Endodermal cell (in vitro differentiated cells): ENCODE results near the gene HNRNPM. TPM values are rescaled to one million over a fixed set of nuclear protein-coding genes. Genes with fewer than 3 reads are reported as not detected.

Experiments
- DNase-seq: peaks from one replicate; pipeline ENCODE4 v3.0.0-alpha.2; 2017
- H3K27ac ChIP-seq: 2 replicates; pipeline ENCODE4 v1.5.1; 2013; ENCODE audit warnings: mild to moderate bottlenecking, low read depth, low read length, moderate library complexity
- H3K27me3 ChIP-seq: 2 replicates; pipeline ENCODE4 v1.6.1; 2013; ENCODE audit warnings: mild to moderate bottlenecking, low read length, moderate library complexity; ENCODE audit not compliant: insufficient read depth, control insufficient read depth, poor library complexity, severe bottlenecking
- H3K36me3 ChIP-seq: 2 replicates; pipeline ENCODE4 v1.7.0; 2013; ENCODE audit warnings: mild to moderate bottlenecking, low read length, moderate library complexity; ENCODE audit not compliant: control insufficient read depth, insufficient read depth
- H3K4me1 ChIP-seq: one replicate; pipeline ENCODE4 v1.7.0; 2013; ENCODE audit warnings: low read length; ENCODE audit not compliant: control insufficient read depth, insufficient read depth
- H3K4me3 ChIP-seq: 2 replicates; pipeline ENCODE4 v1.5.1; 2013; ENCODE audit warnings: mild to moderate bottlenecking, low read length, moderate library complexity
- H3K9ac ChIP-seq: 2 replicates; pipeline ENCODE4 v1.6.1; 2013; ENCODE audit warnings: mild to moderate bottlenecking, low read length, moderate library complexity; ENCODE audit not compliant: poor library complexity, severe bottlenecking; ENCODE audit errors: extremely low read depth
- H3K9me3 ChIP-seq: 2 replicates; pipeline ENCODE4 v1.6.1; 2013; ENCODE audit warnings: mild to moderate bottlenecking, low read length, moderate library complexity; ENCODE audit not compliant: control insufficient read depth
- H3K27ac Mint-ChIP-seq: 2 replicates; pipeline ENCODE4 v1.8.0; 2020; ENCODE audit warnings: mixed read lengths
- H3K27me3 Mint-ChIP-seq: 2 replicates; pipeline ENCODE4 v1.8.0; 2021; ENCODE audit warnings: mild to moderate bottlenecking, mixed read lengths; ENCODE audit not compliant: insufficient read depth
- H3K36me3 Mint-ChIP-seq: 2 replicates; pipeline ENCODE4 v1.8.0; 2020; ENCODE audit warnings: low read depth, mixed read lengths
- H3K4me1 Mint-ChIP-seq: 2 replicates; pipeline ENCODE4 v1.8.0; 2020; ENCODE audit warnings: mixed read lengths
- H3K4me3 Mint-ChIP-seq: 2 replicates; pipeline ENCODE4 v1.8.0; 2020; ENCODE audit warnings: mild to moderate bottlenecking, moderate library complexity, mixed read lengths
- H3K9me3 Mint-ChIP-seq: 2 replicates; pipeline ENCODE4 v1.8.0; 2020; ENCODE audit warnings: mild to moderate bottlenecking, mixed read lengths
- WGBS, 2 experiments: methylation state at CpG; one replicate each; pipeline versions ENCODE4 v1.1.5 to v1.1.7; 2013; ENCODE audit warnings: missing lambda C conversion rate in 2 of 2, mixed read lengths in 1 of 2; ENCODE audit not compliant: insufficient coverage in 1 of 2, insufficient read length in 1 of 2; 5-methylcytosine and 5-hydroxymethylcytosine counted together
- total RNA-seq, 2 donors: library from RNA; stranded (reverse); fragmentation: NEBNext Ultra II Directional in 1 of 2; extraction: Animal tissue kit (Norgen Biotek cat#: 25700) in 1 of 2; gene quantifications; 2 replicates in 1 of 2; 3 replicates in 1 of 2; pipeline ENCODE4 v1.2.1, GENCODE V29; 2021
- TF ChIP-seq, protein P1 (sequence below): fragments of 200-600 bp; sonication (generic); conservative IDR thresholded peaks from 2 replicates; pipeline ENCODE4 v1.5.0; 2021; ENCODE audit warnings: antibody characterized with exemption, mild to moderate bottlenecking

HNRNPM gene
- total RNA-seq, 2 donors from 2014 or later: 271 to 370 TPM

DNA sequence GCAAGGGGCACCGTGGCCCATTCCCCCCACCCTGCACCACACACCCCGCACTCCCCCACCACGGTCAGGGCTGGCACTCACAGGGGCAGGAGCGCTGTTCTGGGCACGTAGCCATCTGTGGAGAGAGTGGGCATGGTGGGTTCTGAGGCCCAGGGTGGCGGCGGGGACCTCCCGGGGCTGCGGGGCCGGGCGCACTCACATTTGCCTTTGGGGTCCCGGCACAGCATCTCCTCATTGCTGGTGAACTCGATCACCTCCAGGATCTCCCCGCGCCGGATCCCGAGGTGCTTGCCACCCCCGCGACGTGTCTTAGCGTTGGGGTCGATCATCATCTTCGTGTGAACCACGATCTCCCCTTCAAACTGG is 45.6 kb downstream of the HNRNPM start:
- Histone ChIP-seq H3K36me3 (peaks cover 45% of the 10 kb centered on the region), H3K9me3 (no peaks in the 10 kb centered on the region), H3K4me1 (no peaks in the 10 kb centered on the region), H3K9ac (no peak overlapping the region), H3K4me3 (no peak overlapping the region), H3K27ac (peak overlapping the region; percentile 47), H3K27me3 (no peaks in the 10 kb centered on the region)
- peak overlapping the region; percentile 64 for H3K27ac Mint-ChIP-seq
- 95 to 98% methylated on average over 21 to 24 of the region's 24 CpGs for WGBS, 2 experiments
- DNase-seq: no peak
- no peaks in the 10 kb centered on the region for H3K4me1 Mint-ChIP-seq
- H3K36me3 Mint-ChIP-seq: peaks cover 34% of the 10 kb centered on the region
- H3K4me3 Mint-ChIP-seq: no peak overlapping the region
- H3K9me3 Mint-ChIP-seq: no peaks in the 10 kb centered on the region
- no peaks in the 10 kb centered on the region for H3K27me3 Mint-ChIP-seq
- TF ChIP-seq, protein P1, sequence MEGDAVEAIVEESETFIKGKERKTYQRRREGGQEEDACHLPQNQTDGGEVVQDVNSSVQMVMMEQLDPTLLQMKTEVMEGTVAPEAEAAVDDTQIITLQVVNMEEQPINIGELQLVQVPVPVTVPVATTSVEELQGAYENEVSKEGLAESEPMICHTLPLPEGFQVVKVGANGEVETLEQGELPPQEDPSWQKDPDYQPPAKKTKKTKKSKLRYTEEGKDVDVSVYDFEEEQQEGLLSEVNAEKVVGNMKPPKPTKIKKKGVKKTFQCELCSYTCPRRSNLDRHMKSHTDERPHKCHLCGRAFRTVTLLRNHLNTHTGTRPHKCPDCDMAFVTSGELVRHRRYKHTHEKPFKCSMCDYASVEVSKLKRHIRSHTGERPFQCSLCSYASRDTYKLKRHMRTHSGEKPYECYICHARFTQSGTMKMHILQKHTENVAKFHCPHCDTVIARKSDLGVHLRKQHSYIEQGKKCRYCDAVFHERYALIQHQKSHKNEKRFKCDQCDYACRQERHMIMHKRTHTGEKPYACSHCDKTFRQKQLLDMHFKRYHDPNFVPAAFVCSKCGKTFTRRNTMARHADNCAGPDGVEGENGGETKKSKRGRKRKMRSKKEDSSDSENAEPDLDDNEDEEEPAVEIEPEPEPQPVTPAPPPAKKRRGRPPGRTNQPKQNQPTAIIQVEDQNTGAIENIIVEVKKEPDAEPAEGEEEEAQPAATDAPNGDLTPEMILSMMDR: no peak

DNA sequence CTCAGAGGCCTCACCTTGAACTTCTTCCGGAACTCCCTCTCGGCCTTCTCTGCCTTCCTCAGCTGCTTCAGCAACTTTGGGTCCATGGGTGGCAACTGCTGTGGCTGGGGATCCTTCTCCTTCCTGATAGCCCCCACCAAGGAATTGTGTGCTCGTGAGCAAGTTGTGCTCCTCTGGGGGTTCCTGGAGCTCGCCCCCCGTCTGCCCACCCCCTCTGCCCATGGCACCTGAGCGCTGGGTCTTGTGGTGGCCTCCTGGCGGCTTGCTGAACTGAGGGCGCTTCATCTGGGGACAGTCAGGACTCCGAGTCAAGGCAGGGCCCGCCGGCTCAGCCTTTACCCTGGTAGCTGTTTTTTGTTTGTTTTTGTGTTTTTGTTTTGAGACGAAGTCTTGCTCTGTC is 46.1 kb downstream of the HNRNPM start:
- Histone ChIP-seq H3K27me3 (no peaks in the 10 kb centered on the region), H3K9ac (no peak overlapping the region), H3K36me3 (peaks cover 40% of the 10 kb centered on the region), H3K4me3 (no peak overlapping the region), H3K27ac (peak overlapping the region; percentile 47), H3K4me1 (no peaks in the 10 kb centered on the region), H3K9me3 (no peaks in the 10 kb centered on the region)
- H3K27ac Mint-ChIP-seq: peak overlapping the region; percentile 48
- DNase-seq: no peak
- H3K9me3 Mint-ChIP-seq: no peaks in the 10 kb centered on the region
- WGBS, 2 experiments: 80 to 96% methylated on average over 2 to 12 of the region's 12 CpGs
- no peaks in the 10 kb centered on the region for H3K4me1 Mint-ChIP-seq
- peaks cover 32% of the 10 kb centered on the region for H3K36me3 Mint-ChIP-seq
- H3K4me3 Mint-ChIP-seq: no peak overlapping the region
- no peaks in the 10 kb centered on the region for H3K27me3 Mint-ChIP-seq
- TF ChIP-seq, protein P1: no peak

DNA sequence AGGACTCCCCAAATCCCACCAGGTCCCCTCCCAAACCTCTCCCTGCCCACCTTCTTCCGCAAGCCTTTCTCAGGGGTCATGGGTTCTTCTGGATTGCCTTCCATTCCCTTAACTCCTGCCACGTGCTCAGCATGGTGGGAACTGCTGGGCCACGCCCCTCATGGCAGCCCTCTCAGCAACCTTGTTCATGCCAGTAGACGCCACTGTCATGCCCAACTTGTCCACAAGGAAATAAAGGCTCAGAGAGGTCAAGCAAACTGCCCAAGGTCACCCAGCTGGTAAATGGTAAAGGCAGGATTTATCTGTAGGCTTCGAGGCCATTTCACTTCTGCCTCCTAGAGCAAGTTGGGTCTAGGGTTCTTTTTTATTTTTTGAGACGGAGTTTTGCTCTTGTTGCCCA is 46.8 kb downstream of the HNRNPM start:
- no peak overlapping the region for H3K27ac ChIP-seq
- Mint-ChIP-seq H3K9me3 (no peaks in the 10 kb centered on the region), H3K27me3 (no peaks in the 10 kb centered on the region), H3K4me1 (no peaks in the 10 kb centered on the region), H3K4me3 (no peak overlapping the region), H3K36me3 (peaks cover 27% of the 10 kb centered on the region), H3K27ac (no peak overlapping the region)
- no peaks in the 10 kb centered on the region for H3K27me3 ChIP-seq
- H3K9me3 ChIP-seq: no peaks in the 10 kb centered on the region
- DNase-seq: peak; percentile 70
- H3K4me1 ChIP-seq: no peaks in the 10 kb centered on the region
- no peak overlapping the region for H3K9ac ChIP-seq
- peaks cover 33% of the 10 kb centered on the region for H3K36me3 ChIP-seq
- no peak overlapping the region for H3K4me3 ChIP-seq
- TF ChIP-seq, protein P1: peak; percentile 65
- 88 to 93% methylated on average over 5 to 6 of the region's 6 CpGs for WGBS, 2 experiments
